Endodermal cell (in vitro differentiated cells): Measurements from ENCODE around the gene RASGEF1C. TPM values are rescaled to one million over a fixed set of nuclear protein-coding genes. Genes with fewer than 3 reads are reported as not detected.

Source experiments
- DNase-seq: peaks from one replicate; pipeline ENCODE4 v3.0.0-alpha.2; 2017
- H3K27ac ChIP-seq: 2 replicates; pipeline ENCODE4 v1.5.1; 2013; ENCODE audit warnings: mild to moderate bottlenecking, low read depth, low read length, moderate library complexity
- H3K27me3 ChIP-seq: 2 replicates; pipeline ENCODE4 v1.6.1; 2013; ENCODE audit warnings: mild to moderate bottlenecking, low read length, moderate library complexity; ENCODE audit not compliant: insufficient read depth, control insufficient read depth, poor library complexity, severe bottlenecking
- H3K36me3 ChIP-seq: 2 replicates; pipeline ENCODE4 v1.7.0; 2013; ENCODE audit warnings: mild to moderate bottlenecking, low read length, moderate library complexity; ENCODE audit not compliant: control insufficient read depth, insufficient read depth
- H3K4me1 ChIP-seq: one replicate; pipeline ENCODE4 v1.7.0; 2013; ENCODE audit warnings: low read length; ENCODE audit not compliant: control insufficient read depth, insufficient read depth
- H3K4me3 ChIP-seq: 2 replicates; pipeline ENCODE4 v1.5.1; 2013; ENCODE audit warnings: mild to moderate bottlenecking, low read length, moderate library complexity
- H3K9ac ChIP-seq: 2 replicates; pipeline ENCODE4 v1.6.1; 2013; ENCODE audit warnings: mild to moderate bottlenecking, low read length, moderate library complexity; ENCODE audit not compliant: poor library complexity, severe bottlenecking; ENCODE audit errors: extremely low read depth
- H3K9me3 ChIP-seq: 2 replicates; pipeline ENCODE4 v1.6.1; 2013; ENCODE audit warnings: mild to moderate bottlenecking, low read length, moderate library complexity; ENCODE audit not compliant: control insufficient read depth
- H3K27ac Mint-ChIP-seq: 2 replicates; pipeline ENCODE4 v1.8.0; 2020; ENCODE audit warnings: mixed read lengths
- H3K27me3 Mint-ChIP-seq: 2 replicates; pipeline ENCODE4 v1.8.0; 2021; ENCODE audit warnings: mild to moderate bottlenecking, mixed read lengths; ENCODE audit not compliant: insufficient read depth
- H3K36me3 Mint-ChIP-seq: 2 replicates; pipeline ENCODE4 v1.8.0; 2020; ENCODE audit warnings: low read depth, mixed read lengths
- H3K4me1 Mint-ChIP-seq: 2 replicates; pipeline ENCODE4 v1.8.0; 2020; ENCODE audit warnings: mixed read lengths
- H3K4me3 Mint-ChIP-seq: 2 replicates; pipeline ENCODE4 v1.8.0; 2020; ENCODE audit warnings: mild to moderate bottlenecking, moderate library complexity, mixed read lengths
- H3K9me3 Mint-ChIP-seq: 2 replicates; pipeline ENCODE4 v1.8.0; 2020; ENCODE audit warnings: mild to moderate bottlenecking, mixed read lengths
- CTCF ChIP-seq: fragments of 200-600 bp; sonication (generic); conservative IDR thresholded peaks from 2 replicates; pipeline ENCODE4 v1.5.0; 2021; ENCODE audit warnings: antibody characterized with exemption, mild to moderate bottlenecking
- WGBS, 2 experiments: methylation state at CpG; one replicate each; pipeline versions ENCODE4 v1.1.5 to v1.1.7; 2013; ENCODE audit warnings: missing lambda C conversion rate in 2 of 2, mixed read lengths in 1 of 2; ENCODE audit not compliant: insufficient coverage in 1 of 2, insufficient read length in 1 of 2; 5-methylcytosine and 5-hydroxymethylcytosine counted together
- total RNA-seq, 2 donors: library from RNA; stranded (reverse); fragmentation: NEBNext Ultra II Directional in 1 of 2; extraction: Animal tissue kit (Norgen Biotek cat#: 25700) in 1 of 2; gene quantifications; 2 replicates in 1 of 2; 3 replicates in 1 of 2; pipeline ENCODE4 v1.2.1, GENCODE V29; 2021

RASGEF1C gene
- total RNA-seq, 2 donors from 2014 or later, result 0.62 to 0.75 TPM

GRCh38 chr5:180104168-180104530, 104.9 kb downstream of the RASGEF1C start:
- peaks cover 26% of the 10 kb centered on the region for H3K9me3 ChIP-seq
- Mint-ChIP-seq H3K4me1 (no peaks in the 10 kb centered on the region), H3K9me3 (peaks cover 37% of the 10 kb centered on the region), H3K4me3 (no peak overlapping the region), H3K36me3 (no peaks in the 10 kb centered on the region), H3K27me3 (peaks cover 4% of the 10 kb centered on the region), H3K27ac (no peak overlapping the region)
- WGBS, 2 experiments, result 94 to 100% methylated on average over 2 to 3 of the region's 3 CpGs
- TF ChIP-seq CTCF, result no peak
- H3K9ac ChIP-seq, result no peak overlapping the region
- no peaks in the 10 kb centered on the region for H3K27me3 ChIP-seq
- DNase-seq, result no peak
- H3K4me3 ChIP-seq, result no peak overlapping the region
- H3K4me1 ChIP-seq, result no peaks in the 10 kb centered on the region
- no peaks in the 10 kb centered on the region for H3K36me3 ChIP-seq
- no peak overlapping the region for H3K27ac ChIP-seq

- no peak for TF ChIP-seq CTCF
- no peaks in the 10 kb centered on the region for H3K4me1 Mint-ChIP-seq
- no peak overlapping the region for H3K27ac Mint-ChIP-seq
- H3K27ac ChIP-seq, result no peak overlapping the region
- 91% methylated on average over 6 of the region's 6 CpGs; no CpG with 5 or more reads in 1 of the 2 experiments for WGBS, 2 experiments
- no peaks in the 10 kb centered on the region for H3K36me3 Mint-ChIP-seq
- H3K27me3 ChIP-seq, result no peaks in the 10 kb centered on the region
- H3K36me3 ChIP-seq, result no peaks in the 10 kb centered on the region
- no peaks in the 10 kb centered on the region for H3K4me1 ChIP-seq
- no peak overlapping the region for H3K4me3 Mint-ChIP-seq
- DNase-seq, result no peak
- H3K4me3 ChIP-seq, result no peak overlapping the region
- H3K9me3 Mint-ChIP-seq, result peaks cover 35% of the 10 kb centered on the region
- H3K9me3 ChIP-seq, result peaks cover 26% of the 10 kb centered on the region
- peaks cover 4% of the 10 kb centered on the region for H3K27me3 Mint-ChIP-seq
- no peak overlapping the region for H3K9ac ChIP-seq
Measured at GRCh38 chr5:180103487-180104167, 105.4 kb downstream of the RASGEF1C start.

GRCh38 chr5:180102636-180103035, 106.4 kb downstream of the RASGEF1C start:
- Mint-ChIP-seq H3K27me3 (peaks cover 4% of the 10 kb centered on the region), H3K9me3 (peaks cover 25% of the 10 kb centered on the region), H3K27ac (no peak overlapping the region), H3K4me1 (no peaks in the 10 kb centered on the region), H3K36me3 (no peaks in the 10 kb centered on the region), H3K4me3 (no peak overlapping the region)
- 94 to 95% methylated on average over 8 to 9 of the region's 9 CpGs for WGBS, 2 experiments
- no peaks in the 10 kb centered on the region for H3K4me1 ChIP-seq
- peaks cover 18% of the 10 kb centered on the region for H3K9me3 ChIP-seq
- no peak overlapping the region for H3K9ac ChIP-seq
- no peak for TF ChIP-seq CTCF
- H3K36me3 ChIP-seq, result no peaks in the 10 kb centered on the region
- no peak for DNase-seq
- H3K27me3 ChIP-seq, result no peaks in the 10 kb centered on the region
- H3K27ac ChIP-seq, result no peak overlapping the region
- no peak overlapping the region for H3K4me3 ChIP-seq
